Measurements from ENCODE around the gene SETD4. TPM values are rescaled to one million over a fixed set of nuclear protein-coding genes. Genes with fewer than 3 reads are reported as not detected.

The SETD4 gene
- total and polyA plus RNA-seq, 4 donors: 8.1 to 30.3 (median 16.3) TPM

- Histone ChIP-seq H3K9ac (ENCODE audit: insufficient read depth in 1 of 2, low read length in 2 of 2) (no peak overlapping the region), H3K27me3 (ENCODE audit: control insufficient read depth in 3 of 3, insufficient read depth in 3 of 3, low read length in 2 of 3) (no peaks in the 10 kb centered on the region), H3K36me3 (ENCODE audit: control insufficient read depth in 4 of 4, insufficient read depth in 4 of 4, low read length in 4 of 4) (peaks cover 22 to 47% (median 30%) of the 10 kb centered on the region in 4 donors), H3K9me3 (ENCODE audit: control insufficient read depth in 4 of 4, insufficient read depth in 3 of 4, low read length in 3 of 4) (peaks cover 0 to 3% (median 0%) of the 10 kb centered on the region in 4 donors), H3K4me3 (no peak overlapping the region), H3K27ac (ENCODE audit: low read depth in 1 of 2, low read length in 1 of 2) (peak overlapping the region in 1 of 2 donors; percentile 23), H3K4me1 (ENCODE audit: control insufficient read depth in 5 of 5, insufficient read depth in 5 of 5, low read length in 5 of 5) (peaks cover 0 to 3% (median 0%) of the 10 kb centered on the region in 5 donors)
- DNase-seq (no peak), ATAC-seq (ENCODE audit: insufficient read depth, low FRiP score) (no peak)
- TF ChIP-seq CTCF (IDR thresholded peaks at IDR 0.05; ENCODE audit: control extremely low read depth, extremely low read depth): no peak
- WGBS, 2 donors: 73 to 85% methylated on average over 10 of the region's 10 CpGs
These were observed 7.2 kb downstream of the SETD4 start for GRCh38 chr21:36052860-36053714.

GRCh38 chr21:36048357-36048756 lies 12.0 kb downstream of the SETD4 start:
- no peak overlapping the region for H3K9ac ChIP-seq (ENCODE audit: insufficient read depth in 1 of 2, low read length in 2 of 2)
- DNase-seq: no peak
- no peak for TF ChIP-seq CTCF (IDR thresholded peaks at IDR 0.05; ENCODE audit: control extremely low read depth, extremely low read depth)
- H3K4me1 ChIP-seq (ENCODE audit: control insufficient read depth in 5 of 5, insufficient read depth in 5 of 5, low read length in 5 of 5): peaks cover 0 to 5% (median 0%) of the 10 kb centered on the region in 5 donors
- no peak overlapping the region for H3K27ac ChIP-seq (ENCODE audit: low read depth in 1 of 2, low read length in 1 of 2)
- H3K9me3 ChIP-seq (ENCODE audit: control insufficient read depth in 4 of 4, insufficient read depth in 3 of 4, low read length in 3 of 4): peaks cover 0 to 3% (median 0%) of the 10 kb centered on the region in 4 donors
- WGBS, 2 donors: 94 to 98% methylated on average over 7 of the region's 7 CpGs
- no peaks in the 10 kb centered on the region for H3K27me3 ChIP-seq (ENCODE audit: control insufficient read depth in 3 of 3, insufficient read depth in 3 of 3, low read length in 2 of 3)
- no peak for ATAC-seq (ENCODE audit: insufficient read depth, low FRiP score)
- H3K4me3 ChIP-seq: no peak overlapping the region
- peaks cover 19 to 42% (median 24%) of the 10 kb centered on the region in 4 donors for H3K36me3 ChIP-seq (ENCODE audit: control insufficient read depth in 4 of 4, insufficient read depth in 4 of 4, low read length in 4 of 4)

GRCh38 chr21:36047139-36047538 lies 13.2 kb downstream of the SETD4 start:
- H3K27me3 ChIP-seq (ENCODE audit: control insufficient read depth in 3 of 3, insufficient read depth in 3 of 3, low read length in 2 of 3): no peaks in the 10 kb centered on the region
- TF ChIP-seq CTCF (IDR thresholded peaks at IDR 0.05; ENCODE audit: control extremely low read depth, extremely low read depth): no peak
- no peak overlapping the region for H3K27ac ChIP-seq (ENCODE audit: low read depth in 1 of 2, low read length in 1 of 2)
- ATAC-seq (ENCODE audit: insufficient read depth, low FRiP score) (no peak), DNase-seq (no peak)
- H3K9me3 ChIP-seq (ENCODE audit: control insufficient read depth in 4 of 4, insufficient read depth in 3 of 4, low read length in 3 of 4): peaks cover 0 to 3% (median 0%) of the 10 kb centered on the region in 4 donors
- peaks cover 0 to 2% (median 0%) of the 10 kb centered on the region in 5 donors for H3K4me1 ChIP-seq (ENCODE audit: control insufficient read depth in 5 of 5, insufficient read depth in 5 of 5, low read length in 5 of 5)
- peaks cover 22 to 41% (median 25%) of the 10 kb centered on the region in 4 donors for H3K36me3 ChIP-seq (ENCODE audit: control insufficient read depth in 4 of 4, insufficient read depth in 4 of 4, low read length in 4 of 4)
- no peak overlapping the region for H3K9ac ChIP-seq (ENCODE audit: insufficient read depth in 1 of 2, low read length in 2 of 2)
- WGBS, 2 donors: 81 to 88% methylated on average over 7 of the region's 7 CpGs
- no peak overlapping the region for H3K4me3 ChIP-seq
